ENCODE data around the gene OGFOD1. TPM values are rescaled to one million over a fixed set of nuclear protein-coding genes. Genes with fewer than 3 reads are reported as not detected.
A peak's percentile ranks its signal among the peaks of the same experiment; 100 is the strongest.

The OGFOD1 gene
- total RNA-seq, 1 experiment from 2014 or later, result 51.6 TPM

- CTCF ChIA-PET, result no interaction called here
- peaks cover 66% of the 10 kb centered on the region for H3K79me2 ChIP-seq (ENCODE audit: insufficient read depth, low read length)
- H3K27me3 ChIP-seq (ENCODE audit: insufficient read depth, low read length), result no peaks in the 10 kb centered on the region
- RAD21 ChIA-PET (ENCODE audit: low non-redundant PET in 1 of 2, low total read pairs in 2 of 2, uncharacterized antibody in 2 of 2, unreplicated experiment in 2 of 2), result no interaction called here
- POLR2A ChIA-PET, result no interaction called here
- no peak overlapping the region for H2AFZ ChIP-seq (ENCODE audit: low read depth, low read length, poor library complexity, severe bottlenecking)
- no peaks in the 10 kb centered on the region; the same call in 1 of the 2 replicates for H4K20me1 ChIP-seq (ENCODE audit: insufficient read depth)
- H3K9me2 ChIP-seq (ENCODE audit: insufficient read depth), result no peaks in the 10 kb centered on the region
- DNase-seq (ENCODE audit: low read depth, low spot score) (no peak), ATAC-seq (no peak)
- intact Hi-C loops (cut with micrococcal nuclease), result no loop called here
- TF ChIP-seq TCF7L2 (IDR thresholded peaks at IDR 0.05; ENCODE audit: borderline replicate concordance, extremely low read depth, insufficient read depth, insufficient read length), result no peak
- no peak for TF ChIP-seq CBX3 (IDR thresholded peaks at IDR 0.05; ENCODE audit: low read depth)
- no peak for TF ChIP-seq EZH2phosphoT487 (IDR thresholded peaks at IDR 0.05; ENCODE audit: borderline replicate concordance)
- no peak for TF ChIP-seq ATF3 (IDR thresholded peaks at IDR 0.05)
- TF ChIP-seq SIN3A (IDR thresholded peaks at IDR 0.05; ENCODE audit: low read depth), result no peak
- TF ChIP-seq MAX (IDR thresholded peaks at IDR 0.05), result no peak
- TF ChIP-seq CEBPB (IDR thresholded peaks at IDR 0.05; ENCODE audit: low read depth), result no peak
- TF ChIP-seq FOSL1 (IDR thresholded peaks at IDR 0.05; ENCODE audit: low read depth), result no peak
- no peak for TF ChIP-seq EZH2 (IDR thresholded peaks at IDR 0.05)
- no peak for TF ChIP-seq YY1 (IDR thresholded peaks at IDR 0.05; ENCODE audit: extremely low read depth, insufficient replicate concordance, low read depth, low read length)
- no peak for TF ChIP-seq SRF (IDR thresholded peaks at IDR 0.05; ENCODE audit: low read depth)
- no peaks in the 10 kb centered on the region for H3K36me3 ChIP-seq (ENCODE audit: control insufficient read depth in 1 of 2, insufficient read depth in 2 of 2, low read length in 2 of 2)
- H3K9ac ChIP-seq (ENCODE audit: low read length), result no peak overlapping the region
- H3K9me3 ChIP-seq (ENCODE audit: control insufficient read depth in 1 of 2, insufficient read depth in 1 of 2, low read depth in 1 of 2, low read length in 2 of 2), result no peaks in the 10 kb centered on the region
- H3K4me3 ChIP-seq (replicated peaks in 1 of 2; ENCODE audit: low read depth in 1 of 2, low read length in 2 of 2), result no peak overlapping the region
- H3K4me1 ChIP-seq (ENCODE audit: control insufficient read depth in 1 of 2, insufficient read depth in 2 of 2, low read length in 2 of 2), result peaks cover 18 to 61% of the 10 kb centered on the region in 2 experiments
- no TSS peak for BruUV-seq (replicated peaks)
- no peak overlapping the region for H3K27ac ChIP-seq (ENCODE audit: low read depth, low read length)
- H3K4me2 ChIP-seq (ENCODE audit: low read length), result 0 out of 2 replicates have a peak overlapping the region, but pooled peaks have one; percentile 4
These were observed 29.2 kb upstream of the OGFOD1 start for GRCh38 chr16:56421976-56422669.

Data from HCT116 (cell line).